Esophagus muscularis mucosa (tissue), 4 donors: ENCODE results near the gene DMRT3.

Experiments used
- CTCF ChIP-seq, 3 experiments: fragments of 200-600 bp in 2 of 3; fragments of 450-650 bp in 1 of 3; sonication (generic) in 2 of 3; IDR thresholded peaks; one replicate each; pipeline ENCODE4 v1.5.1; 2017 to 2019; ENCODE audit warnings: antibody characterized with exemption in 3 of 3, mild to moderate bottlenecking in 2 of 3, moderate library complexity in 1 of 3
- EP300 ChIP-seq: sonication (generic); formaldehyde crosslinking; IDR thresholded peaks from one replicate; pipeline ENCODE4 v1.6.1; 2017; ENCODE audit warnings: antibody characterized with exemption
- POLR2A ChIP-seq: fragments of 450-650 bp; IDR thresholded peaks from one replicate; pipeline ENCODE4 v1.6.1; 2017; ENCODE audit warnings: antibody characterized with exemption, moderate library complexity, mild to moderate bottlenecking, low read depth

DNA sequence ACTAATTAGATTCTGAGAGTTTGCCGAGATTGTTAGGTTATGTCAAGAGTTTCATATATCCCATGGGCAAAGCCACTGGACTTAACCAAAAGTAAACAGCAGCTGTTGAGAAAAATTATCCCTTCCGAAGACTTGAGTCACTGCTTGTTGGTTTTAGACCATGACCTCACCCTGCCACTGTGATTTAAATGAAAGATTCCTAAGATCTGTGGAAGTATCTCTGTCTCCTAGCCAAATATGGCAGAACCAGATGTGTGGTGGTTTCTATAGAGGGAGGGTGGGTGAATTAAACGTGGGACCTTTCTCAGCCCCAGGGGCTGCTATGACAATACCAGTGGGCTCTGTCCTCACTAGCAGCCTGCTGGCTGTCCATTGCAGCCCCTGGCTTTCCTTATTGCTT is 19.3 kb downstream of the DMRT3 start:
- no peak for TF ChIP-seq CTCF (IDR thresholded peaks at IDR 0.05)
- TF ChIP-seq POLR2A, result no peak
- TF ChIP-seq EP300, result no peak
